Activated B cell treated with CpG ODN at 0.5 μM for 24 hours (primary cell): ENCODE measurements around the gene DTNA. TPM values are rescaled to one million over a fixed set of nuclear protein-coding genes. Genes with fewer than 3 reads are reported as not detected.

Source experiments
- ATAC-seq: fragments of 200-7000 bp; cut with Tn5 transposase; one replicate; pipeline ENCODE4 v1.10.0; 2021; ENCODE audit warnings: low read depth, mild to moderate bottlenecking, moderate library complexity
- CTCF ChIA-PET: fragments of 350-600 bp; sonication (Branson Sonifier 250); formaldehyde crosslinking; loops from one replicate; lab custom pipeline; 2021; ENCODE audit warnings: antibody characterized with exemption; lab: Charles Lee
- POLR2A ChIA-PET: fragments of 350-600 bp; sonication (Branson Sonifier 250); formaldehyde crosslinking; loops from one replicate; lab custom pipeline; 2021; ENCODE audit warnings: antibody characterized with exemption; lab: Charles Lee
- DNase-seq: peaks from one replicate; pipeline ENCODE4 v3.0.0; 2022
- H3K27ac Mint-ChIP-seq: one replicate; pipeline ENCODE4 v1.8.0; 2020; ENCODE audit warnings: mixed read lengths
- H3K27me3 Mint-ChIP-seq: one replicate; pipeline ENCODE4 v1.8.0; 2021; ENCODE audit warnings: mixed read lengths
- H3K36me3 Mint-ChIP-seq: one replicate; pipeline ENCODE4 v1.8.0; 2021; ENCODE audit warnings: low read depth, mixed read lengths
- H3K4me1 Mint-ChIP-seq: one replicate; pipeline ENCODE4 v1.8.0; 2021; ENCODE audit warnings: mixed read lengths
- H3K4me3 Mint-ChIP-seq: one replicate; pipeline ENCODE4 v1.8.0; 2020; ENCODE audit warnings: mild to moderate bottlenecking, mixed read lengths
- H3K9me3 Mint-ChIP-seq: one replicate; pipeline ENCODE4 v1.8.0; 2020; ENCODE audit warnings: mixed read lengths
- CTCF ChIP-seq: fragments of 200-600 bp; IDR thresholded peaks from one replicate; pipeline ENCODE4 v1.8.0; 2022; ENCODE audit warnings: antibody characterized with exemption, mild to moderate bottlenecking
- intact Hi-C: fragments of 100-400 bp; cut with micrococcal nuclease; formaldehyde crosslinking; loops from one replicate; pipeline ENCODE4 v1.15.1; 2024
- total RNA-seq: library from RNA; stranded (reverse); gene quantifications from 2 replicates; pipeline ENCODE4 v1.2.3, GENCODE V29; 2022

The DTNA gene
- total RNA-seq, 1 donor from 2014 or later: not detected

GRCh38 chr18:34697891-34698290 is 12.2 kb upstream of the DTNA start:
- DNase-seq (no peak), ATAC-seq (no peak)
- intact Hi-C loops: no loop called here
- POLR2A ChIA-PET: no interaction called here
- no peak overlapping the region for H3K27ac Mint-ChIP-seq
- no peak for TF ChIP-seq CTCF
- CTCF ChIA-PET: no interaction called here
- no peaks in the 10 kb centered on the region for H3K9me3 Mint-ChIP-seq
- H3K4me3 Mint-ChIP-seq: no peak overlapping the region
- no peaks in the 10 kb centered on the region for H3K4me1 Mint-ChIP-seq
- H3K27me3 Mint-ChIP-seq: peaks cover 6% of the 10 kb centered on the region
- H3K36me3 Mint-ChIP-seq: no peaks in the 10 kb centered on the region

GRCh38 chr18:34701911-34702310 is 8.2 kb upstream of the DTNA start:
- no peaks in the 10 kb centered on the region for H3K4me1 Mint-ChIP-seq
- intact Hi-C loops: no loop called here
- CTCF ChIA-PET: no interaction called here
- DNase-seq: no peak
- no peaks in the 10 kb centered on the region for H3K27me3 Mint-ChIP-seq
- no peak overlapping the region for H3K4me3 Mint-ChIP-seq
- no peaks in the 10 kb centered on the region for H3K36me3 Mint-ChIP-seq
- TF ChIP-seq CTCF: no peak
- H3K9me3 Mint-ChIP-seq: no peaks in the 10 kb centered on the region
- no peak for ATAC-seq
- no peak overlapping the region for H3K27ac Mint-ChIP-seq
- POLR2A ChIA-PET: no interaction called here

- intact Hi-C loops: no loop called here
- H3K9me3 Mint-ChIP-seq: no peaks in the 10 kb centered on the region
- TF ChIP-seq CTCF: no peak
- no peak overlapping the region for H3K27ac Mint-ChIP-seq
- CTCF ChIA-PET: no interaction called here
- no peaks in the 10 kb centered on the region for H3K36me3 Mint-ChIP-seq
- no peak for DNase-seq
- ATAC-seq: no peak
- no peaks in the 10 kb centered on the region for H3K27me3 Mint-ChIP-seq
- H3K4me1 Mint-ChIP-seq: no peaks in the 10 kb centered on the region
- POLR2A ChIA-PET: no interaction called here
- H3K4me3 Mint-ChIP-seq: no peak overlapping the region
Observed at GRCh38 chr18:34702814-34703213, 7.3 kb upstream of the DTNA start.

GRCh38 chr18:34704074-34704473 is 6.0 kb upstream of the DTNA start:
- ATAC-seq: no peak
- H3K36me3 Mint-ChIP-seq: no peaks in the 10 kb centered on the region

GRCh38 chr18:34704823-34705222 is 5.3 kb upstream of the DTNA start:
- CTCF ChIA-PET: no interaction called here
- H3K4me1 Mint-ChIP-seq: no peaks in the 10 kb centered on the region
- no peak overlapping the region for H3K4me3 Mint-ChIP-seq
- POLR2A ChIA-PET: no interaction called here
- H3K9me3 Mint-ChIP-seq: no peaks in the 10 kb centered on the region
- ATAC-seq (no peak), DNase-seq (no peak)
- H3K27me3 Mint-ChIP-seq: no peaks in the 10 kb centered on the region
- H3K36me3 Mint-ChIP-seq: no peaks in the 10 kb centered on the region
- H3K27ac Mint-ChIP-seq: no peak overlapping the region
- intact Hi-C loops: no loop called here
- TF ChIP-seq CTCF: no peak

More at GRCh38 chr18:34704074-34704473, 6.0 kb upstream of the DTNA start:
- POLR2A ChIA-PET: no interaction called here
- no peak for TF ChIP-seq CTCF
- intact Hi-C loops: no loop called here
- no peak for DNase-seq
- CTCF ChIA-PET: no interaction called here
- Mint-ChIP-seq H3K27ac (no peak overlapping the region), H3K4me1 (no peaks in the 10 kb centered on the region), H3K4me3 (no peak overlapping the region), H3K27me3 (no peaks in the 10 kb centered on the region), H3K9me3 (no peaks in the 10 kb centered on the region)
